ENCODE data around the gene MBOAT2.

Gene MBOAT2

GRCh38 chr2:9015998-9016397, 12.5 kb upstream of the MBOAT2 start:
- no peak for DNase-seq

- no peak for DNase-seq
Observed at GRCh38 chr2:9013403-9013802, 9.9 kb upstream of the MBOAT2 start.

GRCh38 chr2:9010866-9011265, 7.4 kb upstream of the MBOAT2 start:
- DNase-seq = peak in 1 of 2 experiments; percentile 25

- no peak for DNase-seq
Observed at GRCh38 chr2:9008951-9009664, 5.6 kb upstream of the MBOAT2 start.

GRCh38 chr2:9006368-9006767, 2.9 kb upstream of the MBOAT2 start:
- no peak for DNase-seq

GRCh38 chr2:9004338-9005204, 1.1 kb upstream of the MBOAT2 start:
- peak in 1 of 2 experiments; percentile 39 for DNase-seq

GRCh38 chr2:9003366-9003615, 193 bp downstream of the MBOAT2 start:
- no peak for DNase-seq

- no peak for DNase-seq
Observed at GRCh38 chr2:9002637-9003365, 683 bp downstream of the MBOAT2 start.

- DNase-seq = no peak
Observed at GRCh38 chr2:9002313-9002636, 1.2 kb downstream of the MBOAT2 start.

GRCh38 chr2:9001778-9002177, 1.7 kb downstream of the MBOAT2 start:
- DNase-seq = no peak

- peak in 1 of 2 experiments; percentile 12 for DNase-seq
Observed at GRCh38 chr2:9001229-9001628, 2.3 kb downstream of the MBOAT2 start.

GRCh38 chr2:9000442-9000841, 3.0 kb downstream of the MBOAT2 start:
- no peak for DNase-seq

GRCh38 chr2:8999797-9000196, 3.7 kb downstream of the MBOAT2 start:
- DNase-seq = no peak

- no peak for DNase-seq
Observed at GRCh38 chr2:8999102-8999446, 4.4 kb downstream of the MBOAT2 start.

GRCh38 chr2:8998418-8999101, 4.9 kb downstream of the MBOAT2 start:
- no peak for DNase-seq

- no peak for DNase-seq
Observed at GRCh38 chr2:8997631-8998030, 5.9 kb downstream of the MBOAT2 start.

GRCh38 chr2:8997108-8997507, 6.4 kb downstream of the MBOAT2 start:
- no peak for DNase-seq

- no peak for DNase-seq
Observed at GRCh38 chr2:8996006-8996405, 7.5 kb downstream of the MBOAT2 start.

GRCh38 chr2:8994386-8994785, 9.1 kb downstream of the MBOAT2 start:
- DNase-seq = no peak

- DNase-seq = peak in 1 of 2 experiments; percentile 11
Observed at GRCh38 chr2:8993902-8994278, 9.6 kb downstream of the MBOAT2 start.

GRCh38 chr2:8993196-8993901, 10.1 kb downstream of the MBOAT2 start:
- DNase-seq = no peak

- no peak for DNase-seq
Observed at GRCh38 chr2:8992643-8993042, 10.8 kb downstream of the MBOAT2 start.

GRCh38 chr2:8989536-8990079, 13.9 kb downstream of the MBOAT2 start:
- DNase-seq = no peak

Data from NCI-H446 (cell line).